Stimulated activated CD4-positive, alpha-beta T cell treated with anti-CD3 and anti-CD28 coated beads, Interleukin-2, amount 100 ng/mL, for 24 hours (primary cell): ENCODE measurements around the gene ANKRD55.
"Not testable (repeated sequence)": the region's sequence is repeated elsewhere in the genome, so short reads cannot be mapped to it uniquely, and the experiment has no call there.

ENCODE experiments used
- DNase-seq, 2 donors: peaks; one replicate each; pipeline ENCODE4 v3.0.0-alpha.2; 2020

Gene ANKRD55

GRCh38 chr5:56166671-56167385 lies 66.3 kb downstream of the ANKRD55 start:
- no peak for DNase-seq

GRCh38 chr5:56164376-56164775 lies 68.8 kb downstream of the ANKRD55 start:
- no peak for DNase-seq

- no peak for DNase-seq
Measured at GRCh38 chr5:56161927-56162326, 71.2 kb downstream of the ANKRD55 start.

- no peak for DNase-seq
Measured at GRCh38 chr5:56161439-56161823, 71.7 kb downstream of the ANKRD55 start.

- no peak for DNase-seq
Measured at GRCh38 chr5:56160723-56161438, 72.2 kb downstream of the ANKRD55 start.

GRCh38 chr5:56159521-56159947 lies 73.6 kb downstream of the ANKRD55 start:
- DNase-seq, result no peak

- no peak for DNase-seq
Measured at GRCh38 chr5:56158331-56158960, 74.7 kb downstream of the ANKRD55 start.

- not testable (repeated sequence) for DNase-seq
Measured at GRCh38 chr5:56157191-56157621, 75.9 kb downstream of the ANKRD55 start.

- not testable (repeated sequence) for DNase-seq
Measured at GRCh38 chr5:56156585-56157190, 76.4 kb downstream of the ANKRD55 start.

GRCh38 chr5:56155992-56156584 lies 77.0 kb downstream of the ANKRD55 start:
- no peak for DNase-seq

- DNase-seq, result no peak
Measured at GRCh38 chr5:56154732-56155484, 78.2 kb downstream of the ANKRD55 start.

GRCh38 chr5:56152437-56152836 lies 80.7 kb downstream of the ANKRD55 start:
- DNase-seq, result no peak

GRCh38 chr5:56150756-56151155 lies 82.4 kb downstream of the ANKRD55 start:
- DNase-seq, result not testable (repeated sequence)

GRCh38 chr5:56148453-56148971 lies 84.6 kb downstream of the ANKRD55 start:
- peak; percentile 40 to 59 for DNase-seq

GRCh38 chr5:56147659-56148230 lies 85.4 kb downstream of the ANKRD55 start:
- no peak for DNase-seq

GRCh38 chr5:56147106-56147505 lies 86.0 kb downstream of the ANKRD55 start:
- DNase-seq, result no peak

- no peak for DNase-seq
Measured at GRCh38 chr5:56146674-56147073, 86.5 kb downstream of the ANKRD55 start.

- no peak for DNase-seq
Measured at GRCh38 chr5:56145511-56145910, 87.6 kb downstream of the ANKRD55 start.

GRCh38 chr5:56145106-56145505 lies 88.0 kb downstream of the ANKRD55 start:
- no peak for DNase-seq

- DNase-seq, result no peak
Measured at GRCh38 chr5:56144211-56144610, 88.9 kb downstream of the ANKRD55 start.

GRCh38 chr5:56143373-56143714 lies 89.8 kb downstream of the ANKRD55 start:
- DNase-seq, result no peak
